Left hindlimb (tissue), 1 donor: ENCODE data around the gene PGM2L1.
"Not testable (repeated sequence)": the region's sequence is repeated elsewhere in the genome, so short reads cannot be mapped to it uniquely, and the experiment has no call there.

Source experiments
- DNase-seq: peaks from one replicate; pipeline ENCODE4 v3.0.0-alpha.2; 2018

PGM2L1 gene

GRCh38 chr11:74332291-74332690 is 65.9 kb downstream of the PGM2L1 start:
- no peak for DNase-seq

- not testable (repeated sequence) for DNase-seq
These were observed 67.2 kb downstream of the PGM2L1 start for GRCh38 chr11:74331000-74331399.

GRCh38 chr11:74330075-74330858 is 68.0 kb downstream of the PGM2L1 start:
- DNase-seq, result no peak

GRCh38 chr11:74327076-74327475 is 71.2 kb downstream of the PGM2L1 start:
- no peak for DNase-seq

GRCh38 chr11:74326665-74327064 is 71.6 kb downstream of the PGM2L1 start:
- DNase-seq, result no peak

GRCh38 chr11:74325649-74326645 is 72.3 kb downstream of the PGM2L1 start:
- DNase-seq, result peak; percentile 83

- DNase-seq, result no peak
These were observed 75.6 kb downstream of the PGM2L1 start for GRCh38 chr11:74322667-74323066.

GRCh38 chr11:74321487-74322188 is 76.6 kb downstream of the PGM2L1 start:
- DNase-seq, result peak; percentile 32

GRCh38 chr11:74320538-74320937 is 77.7 kb downstream of the PGM2L1 start:
- no peak for DNase-seq

GRCh38 chr11:74319139-74319816 is 79.0 kb downstream of the PGM2L1 start:
- DNase-seq, result no peak

GRCh38 chr11:74318241-74318932 is 79.8 kb downstream of the PGM2L1 start:
- no peak for DNase-seq

GRCh38 chr11:74316772-74317505 is 81.3 kb downstream of the PGM2L1 start:
- no peak for DNase-seq

- DNase-seq, result no peak
These were observed 85.9 kb downstream of the PGM2L1 start for GRCh38 chr11:74312326-74312725.

- peak; percentile 74 for DNase-seq
These were observed 86.8 kb downstream of the PGM2L1 start, which contains the start of gene P4HA3 for GRCh38 chr11:74311352-74311926. Gene P4HA3 (minus strand): TSS chr11:74311640. CDS start chr11:74311611, 29 bp downstream.

GRCh38 chr11:74310857-74311256 is 87.4 kb downstream of the PGM2L1 start:
- DNase-seq, result no peak

- DNase-seq, result peak; percentile 53
These were observed 90.8 kb downstream of the PGM2L1 start for GRCh38 chr11:74307434-74307833.

- peak; percentile 29 for DNase-seq
These were observed 91.6 kb downstream of the PGM2L1 start for GRCh38 chr11:74306435-74307175.

- no peak for DNase-seq
These were observed 99.2 kb downstream of the PGM2L1 start for GRCh38 chr11:74299015-74299414.

GRCh38 chr11:74297484-74297883 is 100.7 kb downstream of the PGM2L1 start:
- DNase-seq, result no peak

- no peak for DNase-seq
These were observed 109.3 kb downstream of the PGM2L1 start for GRCh38 chr11:74288911-74289310.
